Neutrophil (primary cell): ENCODE measurements around the gene GPR34.
"Not testable (repeated sequence)": the region's sequence is repeated elsewhere in the genome, so short reads cannot be mapped to it uniquely, and the experiment has no call there.

ENCODE experiments used
- H3K27ac ChIP-seq: fragments of 200-600 bp; sonication (generic); 2 replicates; pipeline ENCODE4 v1.5.1; 2016; ENCODE audit warnings: mild to moderate bottlenecking, moderate library complexity
- H3K27me3 ChIP-seq: fragments of 200-600 bp; sonication (generic); 2 replicates; pipeline ENCODE4 v1.6.0; 2016; ENCODE audit warnings: mild to moderate bottlenecking
- H3K36me3 ChIP-seq: fragments of 200-600 bp; sonication (generic); 2 replicates; pipeline ENCODE4 v1.5.1; 2017
- H3K4me1 ChIP-seq, 2 experiments: fragments of 200-600 bp in 1 of 2; sonication (generic) in 1 of 2; 1 replicate in 1 of 2; 2 replicates in 1 of 2; pipeline versions ENCODE4 v1.5.1 to v1.6.1; 2013 to 2016; ENCODE audit warnings: low read depth in 1 of 2, low read length in 1 of 2, mild to moderate bottlenecking in 1 of 2, moderate library complexity in 1 of 2; ENCODE audit not compliant: control insufficient read depth in 1 of 2, insufficient read depth in 1 of 2
- H3K4me3 ChIP-seq, 2 experiments: fragments of 200-600 bp in 1 of 2; sonication (generic) in 1 of 2; 1 replicate in 1 of 2; 2 replicates in 1 of 2; pipeline ENCODE4 v1.5.1; 2013 to 2016; ENCODE audit warnings: low read depth in 1 of 2, low read length in 1 of 2, mild to moderate bottlenecking in 1 of 2, moderate library complexity in 1 of 2
- H3K9me3 ChIP-seq: fragments of 200-600 bp; sonication (generic); 2 replicates; pipeline ENCODE4 v1.5.1; 2016
- TF ChIP-seq, protein P1 (sequence below): fragments of 200-600 bp; sonication (generic); IDR thresholded peaks from 2 replicates; pipeline ENCODE4 v1.5.1; 2016; ENCODE audit warnings: antibody characterized with exemption

GPR34 gene, protein sequence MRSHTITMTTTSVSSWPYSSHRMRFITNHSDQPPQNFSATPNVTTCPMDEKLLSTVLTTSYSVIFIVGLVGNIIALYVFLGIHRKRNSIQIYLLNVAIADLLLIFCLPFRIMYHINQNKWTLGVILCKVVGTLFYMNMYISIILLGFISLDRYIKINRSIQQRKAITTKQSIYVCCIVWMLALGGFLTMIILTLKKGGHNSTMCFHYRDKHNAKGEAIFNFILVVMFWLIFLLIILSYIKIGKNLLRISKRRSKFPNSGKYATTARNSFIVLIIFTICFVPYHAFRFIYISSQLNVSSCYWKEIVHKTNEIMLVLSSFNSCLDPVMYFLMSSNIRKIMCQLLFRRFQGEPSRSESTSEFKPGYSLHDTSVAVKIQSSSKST

DNA sequence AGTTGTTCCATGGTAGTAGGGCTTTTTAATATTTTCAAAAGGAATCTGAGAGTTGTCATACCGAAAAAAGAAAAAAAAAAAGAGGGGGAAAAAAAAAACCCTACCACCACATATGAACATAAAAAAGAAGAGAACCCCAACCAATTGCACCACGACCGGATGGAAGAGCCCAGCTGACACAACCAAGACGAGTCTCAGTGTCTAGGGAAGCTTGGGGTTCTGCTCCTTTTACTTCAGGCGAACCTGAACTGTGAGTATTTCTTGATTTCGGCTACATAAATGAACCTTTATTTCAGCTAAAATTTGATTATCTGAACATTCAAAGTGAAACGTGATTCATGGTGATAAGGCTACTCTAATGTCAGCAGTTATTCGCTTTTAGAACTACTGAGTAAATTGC, at the start of gene GPR34:
Gene GPR34, plus strand, starts transcription at position 139 of the 400 bp plus-strand sequence. CDS start 6,661 bp downstream, outside the sequence.
- H3K27me3 ChIP-seq: no peaks in the 10 kb centered on the region
- no peaks in the 10 kb centered on the region for H3K9me3 ChIP-seq
- peaks cover 40 to 50% of the 10 kb centered on the region in 2 experiments for H3K4me1 ChIP-seq
- no peak within 1 kb of the TSS for H3K4me3 ChIP-seq
- no peaks in the 10 kb centered on the region for H3K36me3 ChIP-seq
- peak within 1 kb of the TSS; percentile 67 for H3K27ac ChIP-seq
- TF ChIP-seq, protein P1, sequence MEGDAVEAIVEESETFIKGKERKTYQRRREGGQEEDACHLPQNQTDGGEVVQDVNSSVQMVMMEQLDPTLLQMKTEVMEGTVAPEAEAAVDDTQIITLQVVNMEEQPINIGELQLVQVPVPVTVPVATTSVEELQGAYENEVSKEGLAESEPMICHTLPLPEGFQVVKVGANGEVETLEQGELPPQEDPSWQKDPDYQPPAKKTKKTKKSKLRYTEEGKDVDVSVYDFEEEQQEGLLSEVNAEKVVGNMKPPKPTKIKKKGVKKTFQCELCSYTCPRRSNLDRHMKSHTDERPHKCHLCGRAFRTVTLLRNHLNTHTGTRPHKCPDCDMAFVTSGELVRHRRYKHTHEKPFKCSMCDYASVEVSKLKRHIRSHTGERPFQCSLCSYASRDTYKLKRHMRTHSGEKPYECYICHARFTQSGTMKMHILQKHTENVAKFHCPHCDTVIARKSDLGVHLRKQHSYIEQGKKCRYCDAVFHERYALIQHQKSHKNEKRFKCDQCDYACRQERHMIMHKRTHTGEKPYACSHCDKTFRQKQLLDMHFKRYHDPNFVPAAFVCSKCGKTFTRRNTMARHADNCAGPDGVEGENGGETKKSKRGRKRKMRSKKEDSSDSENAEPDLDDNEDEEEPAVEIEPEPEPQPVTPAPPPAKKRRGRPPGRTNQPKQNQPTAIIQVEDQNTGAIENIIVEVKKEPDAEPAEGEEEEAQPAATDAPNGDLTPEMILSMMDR: no peak

DNA sequence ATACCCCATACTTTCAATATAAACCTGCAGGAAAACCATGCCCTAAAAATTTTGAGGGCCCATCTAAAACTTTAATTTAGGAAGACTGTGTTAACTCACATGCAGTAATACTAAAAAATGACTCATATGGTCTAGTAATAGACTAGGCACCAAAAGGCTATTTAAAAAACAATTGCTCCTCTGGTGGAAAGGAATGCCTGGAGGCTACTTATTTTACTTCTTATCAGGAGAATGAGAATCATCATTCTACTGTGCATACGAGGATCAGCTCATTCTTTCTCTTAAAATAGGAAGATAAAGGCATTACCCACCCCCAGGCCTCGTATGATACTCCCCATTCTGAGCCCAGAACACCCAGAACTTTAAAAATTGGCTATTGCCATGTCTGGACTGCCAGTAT, 42.6 kb upstream of the GPR34 start:
- not testable (repeated sequence) for H3K4me3 ChIP-seq, H3K27me3 ChIP-seq, H3K36me3 ChIP-seq, H3K4me1 ChIP-seq, H3K9me3 ChIP-seq, H3K27ac ChIP-seq

DNA sequence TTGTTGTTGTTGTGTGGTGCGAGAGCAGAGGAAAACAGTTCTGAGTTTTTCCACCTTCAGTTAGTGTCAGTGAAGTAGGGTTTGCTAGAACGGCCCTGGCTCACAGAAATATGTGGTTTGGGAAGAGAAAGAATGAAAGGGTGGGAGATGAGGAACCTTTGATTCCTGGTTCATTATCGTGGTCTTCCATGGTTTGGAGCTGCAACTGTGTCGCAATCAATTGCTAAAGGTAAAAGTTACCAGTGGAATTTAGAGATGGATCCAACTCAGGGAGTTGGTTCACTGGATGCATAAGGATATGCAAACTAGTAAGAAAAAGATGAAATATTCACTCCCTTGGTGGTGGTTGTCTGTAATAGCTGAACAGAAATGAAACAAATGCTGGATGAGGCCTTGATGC, 35.6 kb upstream of the GPR34 start:
- TF ChIP-seq, protein P1: no peak

DNA sequence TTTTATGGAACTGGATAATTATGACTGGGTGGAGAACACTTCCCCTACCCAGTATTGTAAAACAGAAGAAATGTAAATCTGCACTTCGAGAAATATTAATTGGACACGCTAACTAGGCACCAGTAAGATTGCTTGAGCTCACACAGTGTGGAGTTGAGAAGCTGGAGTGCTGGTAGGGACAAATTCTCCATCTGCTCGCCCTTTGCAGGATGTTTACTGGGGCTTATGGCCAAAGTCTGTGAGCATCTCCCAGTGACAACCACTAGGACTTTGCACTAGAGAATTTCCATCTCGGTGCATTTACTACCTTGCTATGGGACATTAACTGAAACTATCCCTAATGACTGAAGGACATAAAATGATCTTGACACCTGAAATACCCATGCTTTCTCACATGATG, 33.7 kb upstream of the GPR34 start:
- TF ChIP-seq, protein P1: no peak
- Histone ChIP-seq H3K4me3 (no peak overlapping the region), H3K27me3 (no peaks in the 10 kb centered on the region), H3K27ac (no peak overlapping the region), H3K9me3 (no peaks in the 10 kb centered on the region), H3K36me3 (no peaks in the 10 kb centered on the region), H3K4me1 (no peaks in the 10 kb centered on the region)

More for the DNA sequence above, 35.6 kb upstream of the GPR34 start:
- no peaks in the 10 kb centered on the region for H3K36me3 ChIP-seq
- no peaks in the 10 kb centered on the region for H3K4me1 ChIP-seq
- no peaks in the 10 kb centered on the region for H3K9me3 ChIP-seq
- H3K4me3 ChIP-seq: no peak overlapping the region
- no peaks in the 10 kb centered on the region for H3K27me3 ChIP-seq
- H3K27ac ChIP-seq: no peak overlapping the region

DNA sequence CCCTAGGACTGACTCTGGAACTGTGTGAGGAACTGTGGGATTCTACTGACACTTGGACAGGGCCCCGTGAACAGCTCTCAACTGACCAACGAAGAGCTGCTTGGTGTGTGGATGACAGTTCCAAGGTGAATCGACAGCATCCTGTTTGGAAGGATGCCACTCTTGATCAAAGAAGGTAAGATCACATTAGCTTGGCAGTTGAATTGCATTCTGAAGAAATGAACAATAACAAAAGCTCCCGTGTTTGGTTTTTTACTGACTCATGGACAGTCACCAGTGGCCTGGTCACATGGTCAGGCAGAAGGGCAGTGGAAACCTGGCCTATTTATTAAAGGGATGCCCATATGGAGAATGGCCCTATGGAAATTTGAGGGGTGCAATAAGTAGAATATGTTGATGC, 33.1 kb upstream of the GPR34 start:
- Histone ChIP-seq H3K36me3 (no peaks in the 10 kb centered on the region), H3K27me3 (no peaks in the 10 kb centered on the region), H3K4me1 (no peaks in the 10 kb centered on the region), H3K9me3 (no peaks in the 10 kb centered on the region), H3K4me3 (no peak overlapping the region), H3K27ac (no peak overlapping the region)
- TF ChIP-seq, protein P1: no peak

DNA sequence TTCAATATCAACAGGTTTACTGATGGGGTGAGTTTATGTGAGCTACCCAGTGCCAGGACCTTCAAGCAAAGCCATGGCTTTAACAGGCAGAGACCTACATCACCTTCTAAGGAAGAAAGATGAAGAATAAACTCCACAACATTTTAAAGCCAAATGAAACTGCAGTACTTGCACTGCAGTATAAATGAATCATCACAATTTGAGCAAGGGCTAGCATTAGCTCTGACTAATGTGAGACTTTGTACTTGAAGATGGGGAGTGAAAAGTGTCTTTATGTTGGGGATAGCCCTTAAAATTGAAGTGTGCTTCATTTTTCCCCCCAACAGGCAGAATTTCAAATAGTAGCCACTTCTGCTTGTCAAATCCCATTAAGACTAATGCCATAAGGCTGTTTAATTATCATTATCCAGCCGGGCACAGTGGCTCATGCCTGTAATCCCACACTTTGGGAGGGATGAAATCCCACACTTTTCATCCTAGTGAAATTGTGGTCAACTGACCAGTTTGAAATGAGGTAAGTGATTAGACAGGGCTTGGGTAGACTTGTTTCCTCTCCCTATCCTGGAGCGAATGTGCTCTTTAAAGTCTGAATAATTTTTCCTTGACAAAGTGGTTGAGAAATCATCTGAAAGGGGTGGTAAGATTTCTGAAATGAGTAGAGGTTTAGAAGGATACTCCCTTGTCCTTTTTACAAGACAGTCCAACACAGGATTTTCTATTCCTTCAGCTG, 27.2 kb upstream of the GPR34 start:
- Histone ChIP-seq H3K27me3 (no peaks in the 10 kb centered on the region), H3K4me3 (no peak overlapping the region), H3K4me1 (no peaks in the 10 kb centered on the region), H3K27ac (no peak overlapping the region), H3K9me3 (no peaks in the 10 kb centered on the region), H3K36me3 (no peaks in the 10 kb centered on the region)
- TF ChIP-seq, protein P1: no peak
